GM18507 (cell line): Measurements from ENCODE around the gene SYPL1.

Experiments used
- DNase-seq: peaks from one replicate; pipeline ENCODE4 v3.0.0; 2011; ENCODE audit warnings: low read depth; ENCODE audit not compliant: insufficient read length; ENCODE audit errors: extremely low spot score
- FAIRE-seq: peaks from 2 replicates; lab custom pipeline; 2011; peaks lifted over from hg19 to GRCh38; lab: Jason Lieb, UNC

Gene SYPL1

GRCh38 chr7:106099539-106099938, 12.6 kb downstream of the SYPL1 start:
- FAIRE-seq (no peak), DNase-seq (no peak)

DNA sequence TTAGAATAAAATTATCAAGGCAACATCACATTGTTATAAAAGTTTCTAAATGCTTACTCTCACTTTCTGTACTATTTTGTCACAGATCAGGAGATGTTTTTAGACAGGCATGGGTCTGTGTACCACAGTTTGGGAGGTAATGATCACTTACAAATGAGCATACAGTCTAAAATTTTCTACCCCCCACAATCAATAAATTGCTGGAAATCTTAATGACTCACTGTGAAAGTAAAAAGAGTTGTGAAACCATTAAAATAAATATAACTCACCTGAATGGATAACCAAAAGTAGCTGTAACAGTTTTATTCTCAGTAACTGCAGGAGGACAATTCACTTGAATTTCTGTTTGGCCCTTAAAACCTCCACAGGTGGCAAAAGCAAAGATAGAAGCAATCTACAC, 13.2 kb downstream of the SYPL1 start:
- DNase-seq (no peak), FAIRE-seq (peak; percentile 52)

GRCh38 chr7:106095634-106096033, 16.5 kb downstream of the SYPL1 start:
- FAIRE-seq (no peak), DNase-seq (no peak)

- no peak for DNase-seq
- peak; percentile 5 for FAIRE-seq
Measured at GRCh38 chr7:106094780-106095179, 17.3 kb downstream of the SYPL1 start.

DNA sequence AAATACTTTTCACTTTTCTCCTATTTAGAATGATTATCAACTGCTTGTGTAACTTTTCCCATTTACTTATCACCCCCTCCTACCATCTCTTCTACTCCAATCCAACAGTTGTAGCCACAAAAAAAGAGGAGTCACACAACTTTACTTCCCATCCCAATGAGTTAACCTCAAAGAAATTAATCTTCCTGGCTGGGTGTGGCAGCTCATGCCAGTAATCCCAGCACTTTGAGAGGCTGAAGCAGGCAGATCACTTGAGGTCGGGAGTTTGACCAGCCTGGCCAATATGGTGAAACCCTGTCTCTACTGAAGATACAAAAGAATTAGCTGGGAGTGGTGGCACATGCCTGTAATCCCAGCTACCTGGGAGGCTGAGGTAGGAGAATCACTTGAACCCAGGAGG, 19.9 kb downstream of the SYPL1 start:
- FAIRE-seq (no peak), DNase-seq (no peak)

- FAIRE-seq: peak; percentile 70
- no peak for DNase-seq
Measured at GRCh38 chr7:106089647-106090046, 22.5 kb downstream of the SYPL1 start.

GRCh38 chr7:106088014-106088413, 24.1 kb downstream of the SYPL1 start:
- DNase-seq: no peak
- no peak for FAIRE-seq

GRCh38 chr7:106086062-106086461, 26.1 kb downstream of the SYPL1 start:
- FAIRE-seq (no peak), DNase-seq (no peak)

- FAIRE-seq: no peak
Measured at GRCh38 chr7:106085015-106085414, 27.1 kb downstream of the SYPL1 start.

DNA sequence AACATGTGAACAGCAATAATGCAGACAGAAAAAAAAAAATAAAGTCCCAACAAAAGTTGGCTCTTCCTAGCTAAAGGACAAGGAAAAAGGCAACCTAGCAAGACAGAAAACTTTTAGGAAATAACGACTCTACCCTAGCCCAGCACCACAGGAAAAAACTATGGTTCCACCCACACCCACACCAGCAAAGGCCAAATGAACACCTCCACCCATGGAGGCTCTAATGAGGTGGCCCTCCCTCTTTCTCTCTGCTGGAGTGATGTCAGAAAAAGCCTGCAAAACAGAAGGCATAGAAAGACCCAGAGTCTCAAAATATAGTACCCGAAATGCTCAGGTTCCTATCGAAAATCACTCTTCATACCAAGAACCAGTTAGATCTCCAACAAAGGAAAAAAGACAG, 28.4 kb downstream of the SYPL1 start:
- DNase-seq (no peak), FAIRE-seq (no peak)

More at GRCh38 chr7:106085015-106085414, 27.1 kb downstream of the SYPL1 start:
- no peak for DNase-seq

GRCh38 chr7:106082087-106082854, 29.8 kb downstream of the SYPL1 start:
- FAIRE-seq (no peak), DNase-seq (no peak)

- DNase-seq (no peak), FAIRE-seq (peak; percentile 49)
Measured at GRCh38 chr7:106080300-106080987, 31.7 kb downstream of the SYPL1 start.

DNA sequence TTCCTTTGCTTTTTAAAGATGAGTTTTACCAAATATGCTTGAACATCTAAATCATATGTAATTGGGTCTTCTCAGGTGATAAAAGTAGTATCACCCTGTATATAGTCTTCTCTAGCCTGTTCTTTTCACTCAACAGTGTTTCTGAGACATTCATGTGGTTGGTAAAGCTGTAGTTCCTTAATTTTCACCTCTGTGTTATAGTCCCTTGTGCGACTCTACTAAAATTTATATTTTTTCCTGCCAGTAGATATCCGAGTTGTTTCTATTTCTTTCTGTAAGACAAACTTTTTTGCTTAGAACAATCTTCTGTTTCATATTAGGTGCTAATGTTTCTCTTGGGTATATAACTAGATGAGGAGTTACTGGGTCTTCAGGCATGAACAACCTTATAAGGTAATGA, 35.6 kb downstream of the SYPL1 start:
- DNase-seq: no peak
- peak; percentile 36 for FAIRE-seq

DNA sequence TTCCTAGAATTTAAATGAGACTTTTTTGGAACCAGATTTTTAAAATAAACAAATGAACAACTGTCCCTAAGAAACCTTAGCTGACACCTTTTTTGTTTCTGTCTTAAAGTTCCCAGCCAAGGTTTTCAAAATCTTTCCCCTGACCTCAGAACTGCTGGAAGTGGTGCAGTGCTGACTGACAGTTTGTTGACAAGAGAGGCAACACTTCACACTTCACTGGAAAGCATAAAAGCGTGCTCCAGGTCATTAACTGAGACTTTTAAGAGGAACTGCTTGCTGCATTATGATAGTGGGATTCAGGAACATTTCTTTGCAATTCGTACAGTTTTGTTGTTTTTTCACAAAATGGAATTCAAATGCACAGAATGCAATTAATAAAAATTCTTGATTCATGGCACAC, 36.2 kb downstream of the SYPL1 start:
- FAIRE-seq (peak; percentile 5), DNase-seq (no peak)

DNA sequence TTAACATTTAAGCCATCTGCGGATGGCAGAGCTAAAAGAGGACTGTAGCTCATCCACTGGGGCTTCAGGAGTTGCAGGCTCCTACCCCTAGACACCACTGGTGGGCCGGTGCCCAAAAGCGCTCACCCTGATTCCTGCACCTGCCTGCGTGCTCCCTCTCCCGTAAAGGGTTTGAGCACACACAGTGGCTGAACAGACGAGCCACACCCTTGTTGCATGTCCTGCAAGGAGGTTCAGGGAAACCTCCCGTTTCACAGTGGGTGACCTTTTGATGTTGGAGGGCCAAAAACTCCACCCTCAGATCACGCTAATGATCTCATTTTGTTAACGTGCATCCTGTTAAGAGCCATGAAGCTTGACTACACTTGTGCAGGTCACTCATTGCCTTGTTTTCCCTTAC, 37.9 kb downstream of the SYPL1 start:
- no peak for DNase-seq
- FAIRE-seq: peak; percentile 80

GRCh38 chr7:106073701-106074100, 38.4 kb downstream of the SYPL1 start:
- DNase-seq (no peak), FAIRE-seq (no peak)

- no peak for FAIRE-seq
Measured at GRCh38 chr7:106072715-106073091, 39.4 kb downstream of the SYPL1 start.

GRCh38 chr7:106071999-106072714, 40.0 kb downstream of the SYPL1 start:
- DNase-seq (no peak), FAIRE-seq (no peak)

More at GRCh38 chr7:106072715-106073091, 39.4 kb downstream of the SYPL1 start:
- DNase-seq: no peak

- peak; percentile 67 for DNase-seq
- peak; percentile 97 for FAIRE-seq
Measured at GRCh38 chr7:106071356-106071998, 40.6 kb downstream of the SYPL1 start.
